Progenitor cell of endocrine pancreas (in vitro differentiated cells): ENCODE results near the gene UNCX. TPM values are rescaled to one million over a fixed set of nuclear protein-coding genes. Genes with fewer than 3 reads are reported as not detected.

Source experiments
- DNase-seq: peaks from one replicate; pipeline ENCODE4 v3.0.0; 2021; ENCODE audit warnings: low spot score; ENCODE audit not compliant: unreplicated experiment
- H3K27ac Mint-ChIP-seq: 2 replicates; pipeline ENCODE4 v1.8.0; 2021; ENCODE audit warnings: mild to moderate bottlenecking, moderate library complexity, mixed read lengths
- H3K27me3 Mint-ChIP-seq: 2 replicates; pipeline ENCODE4 v1.8.0; 2021; ENCODE audit warnings: mixed read lengths
- H3K36me3 Mint-ChIP-seq: 2 replicates; pipeline ENCODE4 v1.8.0; 2022; ENCODE audit warnings: mixed read lengths; ENCODE audit not compliant: insufficient read depth
- H3K4me1 Mint-ChIP-seq: 2 replicates; pipeline ENCODE4 v1.8.0; 2021; ENCODE audit warnings: low read depth, mixed read lengths
- H3K4me3 Mint-ChIP-seq: 2 replicates; pipeline ENCODE4 v1.8.0; 2021; ENCODE audit warnings: low read depth, mild to moderate bottlenecking, moderate library complexity, mixed read lengths
- H3K9me3 Mint-ChIP-seq: 2 replicates; pipeline ENCODE4 v1.8.0; 2021; ENCODE audit warnings: low read depth, mixed read lengths
- CTCF ChIP-seq: fragments of 200-600 bp; sonication (generic); IDR thresholded peaks from one replicate; pipeline ENCODE4 v1.5.0; 2021; ENCODE audit warnings: antibody characterized with exemption, mild to moderate bottlenecking; ENCODE audit not compliant: unreplicated experiment
- total RNA-seq: library from RNA; stranded (reverse); gene quantifications from 2 replicates; pipeline ENCODE4 v1.2.1, GENCODE V29; 2021

The UNCX gene
- total RNA-seq, 1 donor from 2014 or later: not detected

GRCh38 chr7:1218541-1219165 lies 14.0 kb upstream of the UNCX start:
- Mint-ChIP-seq H3K9me3 (peaks cover 4% of the 10 kb centered on the region), H3K4me1 (no peaks in the 10 kb centered on the region), H3K27ac (no peak overlapping the region), H3K36me3 (no peaks in the 10 kb centered on the region), H3K27me3 (peaks cover 68% of the 10 kb centered on the region), H3K4me3 (no peak overlapping the region)
- no peak for DNase-seq
- no peak for TF ChIP-seq CTCF

- no peak for DNase-seq
Measured at GRCh38 chr7:1219498-1219897, 13.2 kb upstream of the UNCX start.

DNA sequence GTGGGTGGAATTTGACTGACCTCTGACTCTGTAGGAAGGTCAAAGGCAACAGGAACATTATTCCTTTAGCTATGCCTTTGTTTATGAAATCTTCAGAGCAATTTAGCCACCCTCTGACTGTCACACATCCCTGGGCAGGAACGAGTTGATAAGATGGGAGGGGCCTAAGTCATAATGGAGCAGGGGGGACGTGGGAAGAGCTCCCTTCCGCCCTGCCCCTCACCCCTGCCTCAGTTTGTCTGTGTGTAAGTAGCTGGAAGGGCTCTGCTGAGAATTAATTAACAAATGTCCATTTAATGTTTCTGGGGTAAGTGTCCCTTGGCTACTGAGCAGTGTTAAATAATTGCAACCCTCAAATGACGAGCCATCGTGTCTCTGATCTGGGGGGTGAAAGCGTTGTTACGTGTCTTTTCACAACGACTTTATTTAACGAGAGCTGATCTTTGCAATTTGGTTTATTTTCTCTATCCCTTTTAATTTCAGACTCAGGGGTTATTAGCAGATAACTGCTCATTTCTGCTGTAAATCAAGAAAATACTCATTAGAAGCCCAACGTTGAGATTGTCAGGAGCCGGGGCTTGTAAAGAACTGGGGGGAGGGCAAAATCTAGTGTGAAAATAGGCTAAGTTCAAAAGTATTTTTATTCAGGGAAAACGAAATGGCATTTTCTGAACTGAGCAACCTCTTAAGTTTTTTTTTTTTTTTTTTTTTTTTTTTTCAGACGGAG lies 12.5 kb upstream of the UNCX start:
- Mint-ChIP-seq H3K36me3 (no peaks in the 10 kb centered on the region), H3K9me3 (peaks cover 4% of the 10 kb centered on the region), H3K27me3 (peaks cover 69% of the 10 kb centered on the region), H3K4me3 (no peak overlapping the region), H3K27ac (no peak overlapping the region), H3K4me1 (peaks cover 1% of the 10 kb centered on the region)
- DNase-seq: no peak
- no peak for TF ChIP-seq CTCF

More at GRCh38 chr7:1219498-1219897, 13.2 kb upstream of the UNCX start:
- H3K4me1 Mint-ChIP-seq: peaks cover 1% of the 10 kb centered on the region
- H3K9me3 Mint-ChIP-seq: peaks cover 4% of the 10 kb centered on the region
- no peaks in the 10 kb centered on the region for H3K36me3 Mint-ChIP-seq
- no peak overlapping the region for H3K27ac Mint-ChIP-seq
- H3K4me3 Mint-ChIP-seq: no peak overlapping the region
- peaks cover 65% of the 10 kb centered on the region for H3K27me3 Mint-ChIP-seq
- no peak for TF ChIP-seq CTCF

GRCh38 chr7:1220977-1221745 lies 11.5 kb upstream of the UNCX start:
- H3K27ac Mint-ChIP-seq: no peak overlapping the region
- no peaks in the 10 kb centered on the region for H3K36me3 Mint-ChIP-seq
- H3K4me1 Mint-ChIP-seq: peaks cover 1% of the 10 kb centered on the region
- no peak for DNase-seq
- peaks cover 73% of the 10 kb centered on the region for H3K27me3 Mint-ChIP-seq
- H3K9me3 Mint-ChIP-seq: peaks cover 4% of the 10 kb centered on the region
- TF ChIP-seq CTCF: no peak
- H3K4me3 Mint-ChIP-seq: no peak overlapping the region

GRCh38 chr7:1223196-1223981 lies 9.3 kb upstream of the UNCX start:
- no peaks in the 10 kb centered on the region for H3K36me3 Mint-ChIP-seq
- no peaks in the 10 kb centered on the region for H3K9me3 Mint-ChIP-seq
- H3K4me1 Mint-ChIP-seq: peaks cover 1% of the 10 kb centered on the region
- peak; percentile 23 for TF ChIP-seq CTCF
- H3K27ac Mint-ChIP-seq: no peak overlapping the region
- no peak for DNase-seq
- no peak overlapping the region for H3K4me3 Mint-ChIP-seq
- H3K27me3 Mint-ChIP-seq: peaks cover 85% of the 10 kb centered on the region
